Spleen (tissue), 7 donors: ENCODE data around the gene DEPP1.

Experiments
- POLR2A ChIP-seq, 3 donors: fragments of 450-650 bp; IDR thresholded peaks; one replicate each; pipeline ENCODE4 v1.5.1; 2017; ENCODE audit warnings: antibody characterized with exemption in 3 of 3, mild to moderate bottlenecking in 1 of 3
- TF ChIP-seq, protein P1 (sequence below), 11 experiments: fragments of 200-600 bp in 7 of 11; fragments of 450-650 bp in 4 of 11; sonication (generic) in 4 of 11; IDR thresholded peaks in 8 of 11; conservative IDR thresholded peaks in 3 of 11; 1 replicate in 7 of 11; 2 replicates in 4 of 11; pipeline versions ENCODE4 v1.4.0 to v1.8.0; 2016 to 2021; ENCODE audit warnings: antibody characterized with exemption in 11 of 11, inconsistent platforms in 4 of 11, mild to moderate bottlenecking in 1 of 11
- donor health status: DM: no; HTN: no; CAD: no; lungs with moderate emphysema.
- donor health status: DM: no; HTN: no; CAD: no.
- donor health status: DM: no; HTN: no; CAD: no.

DNA sequence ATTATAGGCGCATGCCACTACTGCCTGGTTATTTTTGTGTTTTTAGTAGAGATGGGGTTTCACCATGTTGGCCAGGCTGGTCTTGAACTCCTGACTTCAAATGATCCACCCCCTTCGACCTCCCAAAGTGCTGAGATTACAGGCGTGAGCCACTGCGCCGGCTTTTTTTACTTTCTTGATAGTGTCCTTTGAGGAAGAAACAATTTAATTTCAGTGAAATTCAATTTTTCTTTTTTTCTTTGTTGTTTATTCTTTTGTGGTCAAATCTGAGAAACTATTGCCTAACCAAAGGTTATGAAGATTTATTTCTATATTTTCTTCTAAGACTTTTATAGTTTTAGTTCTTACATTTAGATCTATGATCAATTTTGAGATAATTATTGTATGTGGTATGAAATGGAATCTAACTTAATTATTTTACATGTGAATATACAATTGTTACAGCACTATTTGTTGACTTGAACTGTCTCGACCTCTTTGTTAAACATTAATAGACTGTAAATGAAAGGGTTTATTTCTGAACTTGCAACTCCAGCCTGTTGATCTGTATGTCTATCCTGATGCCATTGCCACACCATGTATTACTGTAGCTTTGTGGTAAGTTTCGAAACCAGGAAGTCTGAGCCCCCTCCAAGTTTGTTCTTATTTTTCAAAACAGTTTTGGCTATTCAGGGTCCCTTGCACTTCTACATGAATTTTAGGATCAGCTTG is 38.8 kb downstream of the DEPP1 start:
- no peak for TF ChIP-seq POLR2A (IDR thresholded peaks at IDR 0.05)
- TF ChIP-seq, protein P1, sequence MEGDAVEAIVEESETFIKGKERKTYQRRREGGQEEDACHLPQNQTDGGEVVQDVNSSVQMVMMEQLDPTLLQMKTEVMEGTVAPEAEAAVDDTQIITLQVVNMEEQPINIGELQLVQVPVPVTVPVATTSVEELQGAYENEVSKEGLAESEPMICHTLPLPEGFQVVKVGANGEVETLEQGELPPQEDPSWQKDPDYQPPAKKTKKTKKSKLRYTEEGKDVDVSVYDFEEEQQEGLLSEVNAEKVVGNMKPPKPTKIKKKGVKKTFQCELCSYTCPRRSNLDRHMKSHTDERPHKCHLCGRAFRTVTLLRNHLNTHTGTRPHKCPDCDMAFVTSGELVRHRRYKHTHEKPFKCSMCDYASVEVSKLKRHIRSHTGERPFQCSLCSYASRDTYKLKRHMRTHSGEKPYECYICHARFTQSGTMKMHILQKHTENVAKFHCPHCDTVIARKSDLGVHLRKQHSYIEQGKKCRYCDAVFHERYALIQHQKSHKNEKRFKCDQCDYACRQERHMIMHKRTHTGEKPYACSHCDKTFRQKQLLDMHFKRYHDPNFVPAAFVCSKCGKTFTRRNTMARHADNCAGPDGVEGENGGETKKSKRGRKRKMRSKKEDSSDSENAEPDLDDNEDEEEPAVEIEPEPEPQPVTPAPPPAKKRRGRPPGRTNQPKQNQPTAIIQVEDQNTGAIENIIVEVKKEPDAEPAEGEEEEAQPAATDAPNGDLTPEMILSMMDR (IDR thresholded peaks at IDR 0.05 in 8 of 11, conservative IDR thresholded peaks at IDR 0.05 in 3 of 11): no peak
